ENCODE results near the gene ARMC9.

Gene ARMC9

GRCh38 chr2:231317579-231317978 lies 119.1 kb downstream of the ARMC9 start:
- no peak for DNase-seq (ENCODE audit: low spot score)

GRCh38 chr2:231318436-231318835 lies 120.0 kb downstream of the ARMC9 start:
- no peak for DNase-seq (ENCODE audit: low spot score)

- DNase-seq (ENCODE audit: low spot score): no peak
Observed at GRCh38 chr2:231318954-231319353, 120.5 kb downstream of the ARMC9 start.

GRCh38 chr2:231319867-231320266 lies 121.4 kb downstream of the ARMC9 start:
- DNase-seq (ENCODE audit: low spot score): no peak

- DNase-seq (ENCODE audit: low spot score): no peak
Observed at GRCh38 chr2:231321021-231321420, 122.6 kb downstream of the ARMC9 start.

- DNase-seq (ENCODE audit: low spot score): no peak
Observed at GRCh38 chr2:231321556-231322334, 123.3 kb downstream of the ARMC9 start.

GRCh38 chr2:231323316-231323715 lies 124.9 kb downstream of the ARMC9 start:
- no peak for DNase-seq (ENCODE audit: low spot score)

GRCh38 chr2:231325826-231326225 lies 127.4 kb downstream of the ARMC9 start:
- no peak for DNase-seq (ENCODE audit: low spot score)

- DNase-seq (ENCODE audit: low spot score): no peak
Observed at GRCh38 chr2:231326404-231326803, 128.0 kb downstream of the ARMC9 start.

- DNase-seq (ENCODE audit: low spot score): no peak
Observed at GRCh38 chr2:231330311-231330710, 131.9 kb downstream of the ARMC9 start.

GRCh38 chr2:231331533-231331932 lies 133.1 kb downstream of the ARMC9 start:
- DNase-seq (ENCODE audit: low spot score): no peak

- DNase-seq (ENCODE audit: low spot score): no peak
Observed at GRCh38 chr2:231332388-231332787, 134.0 kb downstream of the ARMC9 start.

- no peak for DNase-seq (ENCODE audit: low spot score)
Observed at GRCh38 chr2:231332872-231333500, 134.6 kb downstream of the ARMC9 start.

- DNase-seq (ENCODE audit: low spot score): peak; percentile 88
Observed at GRCh38 chr2:231334179-231334930, 135.9 kb downstream of the ARMC9 start.

GRCh38 chr2:231334981-231335380 lies 136.6 kb downstream of the ARMC9 start:
- DNase-seq (ENCODE audit: low spot score): no peak

- no peak for DNase-seq (ENCODE audit: low spot score)
Observed at GRCh38 chr2:231335591-231335990, 137.2 kb downstream of the ARMC9 start.

- no peak for DNase-seq (ENCODE audit: low spot score)
Observed at GRCh38 chr2:231336236-231336635, 137.8 kb downstream of the ARMC9 start.

GRCh38 chr2:231336700-231337099 lies 138.3 kb downstream of the ARMC9 start:
- DNase-seq (ENCODE audit: low spot score): no peak

- DNase-seq (ENCODE audit: low spot score): no peak
Observed at GRCh38 chr2:231337807-231338759, 139.7 kb downstream of the ARMC9 start.

GRCh38 chr2:231339316-231339715 lies 140.9 kb downstream of the ARMC9 start:
- DNase-seq (ENCODE audit: low spot score): no peak

- DNase-seq (ENCODE audit: low spot score): no peak
Observed at GRCh38 chr2:231341100-231341499, 142.7 kb downstream of the ARMC9 start.
